K562 (cell line): ENCODE measurements around the gene PPP1R3E. TPM values are rescaled to one million over a fixed set of nuclear protein-coding genes. Genes with fewer than 3 reads are reported as not detected.

Experiments
- ELF2 ChIP-seq: fragments of 250-450 bp; sonication (Bioruptor Pico); IDR thresholded peaks from 2 replicates; pipeline ENCODE4 v1.5.0; 2021; ENCODE audit warnings: mild to moderate bottlenecking
- EP400 ChIP-seq: fragments of 450-650 bp; IDR thresholded peaks from 2 replicates; pipeline ENCODE4 v1.6.1; 2017; ENCODE audit warnings: antibody characterized with exemption, mild to moderate bottlenecking, moderate library complexity
- FOS ChIP-seq: IDR thresholded peaks from 3 replicates; pipeline ENCODE4 v1.6.1; 2011; ENCODE audit not compliant: insufficient read length; ENCODE audit errors: extremely low read depth
- HDGF ChIP-seq: fragments of 450-650 bp; IDR thresholded peaks from 2 replicates; pipeline ENCODE4 v1.6.1; 2016
- MAZ ChIP-seq, 2 experiments: fragments of 450-650 bp in 1 of 2; sonication (generic) in 1 of 2; formaldehyde crosslinking; IDR thresholded peaks in 1 of 2; conservative IDR thresholded peaks in 1 of 2; 2 replicates each; pipeline versions ENCODE4 v1.4.0 to v1.5.0; 2020; ENCODE audit warnings: mild to moderate bottlenecking in 1 of 2, missing genetic modification reagents in 1 of 2
- NFRKB ChIP-seq: fragments of 450-650 bp; IDR thresholded peaks from 2 replicates; pipeline ENCODE4 v1.6.1; 2016; ENCODE audit warnings: low read depth
- TGIF2 ChIP-seq: sonication (generic); formaldehyde crosslinking; IDR thresholded peaks from 2 replicates; pipeline ENCODE4 v1.8.1; 2022; ENCODE audit warnings: mild to moderate bottlenecking, missing genetic modification reagents, moderate library complexity
- polyA plus RNA-seq, 8 experiments: library from polyadenylated mRNA; depleted of rRNA in 4 of 8; stranded (reverse) in 5 of 8; unstranded in 3 of 8; fragments of >200 nt; fragmentation: Nextera tagmentation in 2 of 8; fragmentation: Illumina TruSeq in 1 of 8; extraction: Ambion mirVana in 2 of 8; extraction: Trizol in 1 of 8; gene quantifications; 2 replicates each; pipeline versions ENCODE4 v1.2.1 to v1.2.3, GENCODE V29; 2011 to 2014; ENCODE audit warnings: inconsistent platforms in 1 of 8, missing spikeins in 1 of 8
- total RNA-seq, 7 experiments: library from RNA; depleted of rRNA in 6 of 7; stranded (reverse); fragments of >200 nt in 6 of 7; fragmentation: Illumina TruSeq in 2 of 7; extraction: Trizol in 2 of 7; gene quantifications; 2 replicates each; pipeline versions ENCODE4 v1.2.1 to v1.2.3, GENCODE V29; 2011 to 2021; ENCODE audit warnings: low replicate concordance in 1 of 7
- TF ChIP-seq, protein P1 (sequence below): fragments of 200-800 bp; sonication (Bioruptor generic); IDR thresholded peaks from 2 replicates; pipeline ENCODE4 v1.6.1; 2017; ENCODE audit warnings: missing genetic modification characterization, missing compliant biosample characterization
- TF ChIP-seq, protein P2 (sequence below), 2 experiments: IDR thresholded peaks; 2 replicates each; pipeline ENCODE4 v1.6.1; 2012; ENCODE audit warnings: improper control_type of control experiment in 2 of 2, low read depth in 2 of 2, low read length in 2 of 2, borderline replicate concordance in 1 of 2
- TF ChIP-seq, protein P3 (sequence below): sonication (generic); formaldehyde crosslinking; IDR thresholded peaks from 2 replicates; pipeline ENCODE4 v1.9.0; 2022; ENCODE audit warnings: mild to moderate bottlenecking, missing genetic modification reagents
- TF ChIP-seq, protein P4 (sequence below): fragments of 250-450 bp; sonication (Bioruptor Pico); IDR thresholded peaks from 2 replicates; pipeline ENCODE4 v1.4.0; 2020; ENCODE audit warnings: borderline replicate concordance
- TF ChIP-seq, protein P5 (sequence below): sonication (generic); formaldehyde crosslinking; IDR thresholded peaks from 2 replicates; pipeline ENCODE4 v1.8.0; 2022; ENCODE audit warnings: mild to moderate bottlenecking, missing genetic modification reagents

Gene PPP1R3E
- total and polyA plus RNA-seq, 9 of the 15 experiments (the other 6 are each of a cell fraction or from before 2014, with no cell fraction given): 3.2 to 18.4 (median 7.6) TPM

DNA sequence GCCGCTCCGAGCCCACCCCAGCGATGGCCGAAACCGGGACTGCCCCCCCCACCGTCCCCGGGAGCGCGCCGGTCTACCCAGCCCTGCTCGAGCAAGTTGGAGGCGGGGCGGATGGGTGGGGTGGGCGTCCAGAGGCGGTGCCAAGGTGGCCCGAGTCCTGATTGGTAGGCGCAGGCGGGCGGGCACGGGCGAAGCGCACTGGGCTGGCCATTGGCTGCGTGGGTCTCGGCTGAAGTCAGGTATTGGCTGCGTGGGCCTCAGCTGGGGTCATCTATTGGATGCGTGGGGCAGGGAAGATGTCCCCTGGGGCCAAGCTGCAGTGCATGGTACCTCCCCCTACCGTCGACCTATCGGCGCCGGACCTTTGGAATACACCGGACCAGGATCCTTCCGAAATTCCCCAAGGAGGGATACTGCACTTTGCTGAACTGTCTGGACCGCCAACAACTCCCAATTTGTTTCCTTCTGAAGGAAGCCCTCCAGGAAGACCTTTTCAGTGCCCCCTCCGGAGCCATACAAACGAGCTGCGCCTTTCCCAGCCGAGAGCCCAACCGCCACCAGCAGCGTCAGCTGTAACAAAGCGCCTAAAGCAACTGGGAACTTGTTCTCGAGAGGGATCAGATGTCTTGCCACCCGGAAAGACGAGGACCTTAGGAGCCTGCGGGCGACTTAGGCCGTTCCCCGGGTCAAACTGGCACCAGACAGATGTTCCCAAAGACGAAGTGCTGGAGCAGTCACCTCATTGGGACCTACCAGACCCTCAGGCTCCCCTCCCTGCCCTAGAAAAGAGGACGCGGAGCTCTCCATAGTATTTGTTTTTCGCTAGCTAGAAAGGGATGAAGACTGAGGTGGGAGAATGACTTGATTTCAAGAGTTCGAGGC, 16.4 kb downstream of the PPP1R3E start, which contains the start of gene HOMEZ (continued):
- TF ChIP-seq, protein P1, sequence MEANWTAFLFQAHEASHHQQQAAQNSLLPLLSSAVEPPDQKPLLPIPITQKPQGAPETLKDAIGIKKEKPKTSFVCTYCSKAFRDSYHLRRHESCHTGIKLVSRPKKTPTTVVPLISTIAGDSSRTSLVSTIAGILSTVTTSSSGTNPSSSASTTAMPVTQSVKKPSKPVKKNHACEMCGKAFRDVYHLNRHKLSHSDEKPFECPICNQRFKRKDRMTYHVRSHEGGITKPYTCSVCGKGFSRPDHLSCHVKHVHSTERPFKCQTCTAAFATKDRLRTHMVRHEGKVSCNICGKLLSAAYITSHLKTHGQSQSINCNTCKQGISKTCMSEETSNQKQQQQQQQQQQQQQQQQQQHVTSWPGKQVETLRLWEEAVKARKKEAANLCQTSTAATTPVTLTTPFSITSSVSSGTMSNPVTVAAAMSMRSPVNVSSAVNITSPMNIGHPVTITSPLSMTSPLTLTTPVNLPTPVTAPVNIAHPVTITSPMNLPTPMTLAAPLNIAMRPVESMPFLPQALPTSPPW (CRISPR knock-in tag): peak; percentile 86
- no peak for TF ChIP-seq HDGF
- TF ChIP-seq, protein P2, sequence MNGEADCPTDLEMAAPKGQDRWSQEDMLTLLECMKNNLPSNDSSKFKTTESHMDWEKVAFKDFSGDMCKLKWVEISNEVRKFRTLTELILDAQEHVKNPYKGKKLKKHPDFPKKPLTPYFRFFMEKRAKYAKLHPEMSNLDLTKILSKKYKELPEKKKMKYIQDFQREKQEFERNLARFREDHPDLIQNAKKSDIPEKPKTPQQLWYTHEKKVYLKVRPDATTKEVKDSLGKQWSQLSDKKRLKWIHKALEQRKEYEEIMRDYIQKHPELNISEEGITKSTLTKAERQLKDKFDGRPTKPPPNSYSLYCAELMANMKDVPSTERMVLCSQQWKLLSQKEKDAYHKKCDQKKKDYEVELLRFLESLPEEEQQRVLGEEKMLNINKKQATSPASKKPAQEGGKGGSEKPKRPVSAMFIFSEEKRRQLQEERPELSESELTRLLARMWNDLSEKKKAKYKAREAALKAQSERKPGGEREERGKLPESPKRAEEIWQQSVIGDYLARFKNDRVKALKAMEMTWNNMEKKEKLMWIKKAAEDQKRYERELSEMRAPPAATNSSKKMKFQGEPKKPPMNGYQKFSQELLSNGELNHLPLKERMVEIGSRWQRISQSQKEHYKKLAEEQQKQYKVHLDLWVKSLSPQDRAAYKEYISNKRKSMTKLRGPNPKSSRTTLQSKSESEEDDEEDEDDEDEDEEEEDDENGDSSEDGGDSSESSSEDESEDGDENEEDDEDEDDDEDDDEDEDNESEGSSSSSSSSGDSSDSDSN (IDR thresholded peaks at IDR 0.05; ENCODE audit: borderline replicate concordance in 1 of 2, low read depth in 2 of 2, low read length in 2 of 2): peak; percentile 48 to 71; a peak in 2 of 4 replicates
- TF ChIP-seq, protein P3, sequence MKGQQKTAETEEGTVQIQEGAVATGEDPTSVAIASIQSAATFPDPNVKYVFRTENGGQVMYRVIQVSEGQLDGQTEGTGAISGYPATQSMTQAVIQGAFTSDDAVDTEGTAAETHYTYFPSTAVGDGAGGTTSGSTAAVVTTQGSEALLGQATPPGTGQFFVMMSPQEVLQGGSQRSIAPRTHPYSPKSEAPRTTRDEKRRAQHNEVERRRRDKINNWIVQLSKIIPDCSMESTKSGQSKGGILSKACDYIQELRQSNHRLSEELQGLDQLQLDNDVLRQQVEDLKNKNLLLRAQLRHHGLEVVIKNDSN: peak; percentile 65
- TF ChIP-seq, protein P4, sequence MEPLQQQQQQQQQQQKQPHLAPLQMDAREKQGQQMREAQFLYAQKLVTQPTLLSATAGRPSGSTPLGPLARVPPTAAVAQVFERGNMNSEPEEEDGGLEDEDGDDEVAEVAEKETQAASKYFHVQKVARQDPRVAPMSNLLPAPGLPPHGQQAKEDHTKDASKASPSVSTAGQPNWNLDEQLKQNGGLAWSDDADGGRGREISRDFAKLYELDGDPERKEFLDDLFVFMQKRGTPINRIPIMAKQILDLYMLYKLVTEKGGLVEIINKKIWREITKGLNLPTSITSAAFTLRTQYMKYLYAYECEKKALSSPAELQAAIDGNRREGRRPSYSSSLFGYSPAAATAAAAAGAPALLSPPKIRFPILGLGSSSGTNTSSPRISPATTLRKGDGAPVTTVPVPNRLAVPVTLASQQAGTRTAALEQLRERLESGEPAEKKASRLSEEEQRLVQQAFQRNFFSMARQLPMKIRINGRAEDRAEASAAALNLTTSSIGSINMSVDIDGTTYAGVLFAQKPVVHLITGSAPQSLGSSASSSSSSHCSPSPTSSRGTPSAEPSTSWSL: no peak
- TF ChIP-seq ELF2 (CRISPR knock-in tag): no peak
- no peak for TF ChIP-seq EP400
- TF ChIP-seq, protein P5, sequence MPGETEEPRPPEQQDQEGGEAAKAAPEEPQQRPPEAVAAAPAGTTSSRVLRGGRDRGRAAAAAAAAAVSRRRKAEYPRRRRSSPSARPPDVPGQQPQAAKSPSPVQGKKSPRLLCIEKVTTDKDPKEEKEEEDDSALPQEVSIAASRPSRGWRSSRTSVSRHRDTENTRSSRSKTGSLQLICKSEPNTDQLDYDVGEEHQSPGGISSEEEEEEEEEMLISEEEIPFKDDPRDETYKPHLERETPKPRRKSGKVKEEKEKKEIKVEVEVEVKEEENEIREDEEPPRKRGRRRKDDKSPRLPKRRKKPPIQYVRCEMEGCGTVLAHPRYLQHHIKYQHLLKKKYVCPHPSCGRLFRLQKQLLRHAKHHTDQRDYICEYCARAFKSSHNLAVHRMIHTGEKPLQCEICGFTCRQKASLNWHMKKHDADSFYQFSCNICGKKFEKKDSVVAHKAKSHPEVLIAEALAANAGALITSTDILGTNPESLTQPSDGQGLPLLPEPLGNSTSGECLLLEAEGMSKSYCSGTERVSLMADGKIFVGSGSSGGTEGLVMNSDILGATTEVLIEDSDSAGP (CRISPR knock-in tag): no peak
- TF ChIP-seq TGIF2 (CRISPR knock-in tag): no peak
- TF ChIP-seq NFRKB: 0 out of 2 replicates have a peak, but pooled peaks have one; percentile 29
- peak in 1 of 2 experiments; percentile 45; a peak in 2 of 4 replicates for TF ChIP-seq MAZ (CRISPR knock-in tag; conservative IDR thresholded peaks at IDR 0.05 in 1 of 2, IDR thresholded peaks at IDR 0.05 in 1 of 2)
- TF ChIP-seq FOS: peak; percentile 98
